Fibroblast of gingiva (primary cell): ENCODE data around the gene SMIM30.
A peak's percentile ranks its signal among the peaks of the same experiment; 100 is the strongest.

ENCODE experiments used
- DNase-seq: peaks from one replicate; pipeline ENCODE4 v3.0.0-alpha.2; 2011; ENCODE audit warnings: low read depth

SMIM30 gene

GRCh38 chr7:113100121-113100603 lies 18.2 kb downstream of the SMIM30 start:
- DNase-seq: no peak

GRCh38 chr7:113099284-113099919 lies 19.0 kb downstream of the SMIM30 start:
- no peak for DNase-seq

GRCh38 chr7:113094517-113095249 lies 23.7 kb downstream of the SMIM30 start:
- no peak for DNase-seq

GRCh38 chr7:113093561-113093960 lies 24.8 kb downstream of the SMIM30 start:
- DNase-seq: no peak

- no peak for DNase-seq
Measured at GRCh38 chr7:113092762-113093161, 25.6 kb downstream of the SMIM30 start.

GRCh38 chr7:113087071-113087998 lies 31.0 kb downstream of the SMIM30 start:
- peak; percentile 88 for DNase-seq

GRCh38 chr7:113086431-113086888 lies 31.9 kb downstream of the SMIM30 start, which contains the start of gene GPR85:
Gene GPR85 (minus strand): TSS chr7:113086827. CDS start chr7:113084721, 2,106 bp downstream.
- peak; percentile 77 for DNase-seq

GRCh38 chr7:113085781-113086390 lies 32.5 kb downstream of the SMIM30 start:
- DNase-seq: peak; percentile 6

- DNase-seq: no peak
Measured at GRCh38 chr7:113084496-113085172, 33.7 kb downstream of the SMIM30 start.

GRCh38 chr7:113083816-113084495 lies 34.4 kb downstream of the SMIM30 start:
- no peak for DNase-seq

GRCh38 chr7:113083132-113083815 lies 35.1 kb downstream of the SMIM30 start:
- no peak for DNase-seq

- no peak for DNase-seq
Measured at GRCh38 chr7:113078331-113078730, 40.0 kb downstream of the SMIM30 start.

GRCh38 chr7:113076703-113077102 lies 41.7 kb downstream of the SMIM30 start:
- no peak for DNase-seq

- DNase-seq: peak; percentile 13
Measured at GRCh38 chr7:113071465-113071864, 46.9 kb downstream of the SMIM30 start.
